GM18861 (cell line): ENCODE results near the gene KIF21A.

ENCODE experiments used
- ATAC-seq: cut with Tn5 transposase; IDR thresholded peaks from one replicate; pipeline ENCODE4 v1.9.1; 2021; ENCODE audit not compliant: unreplicated experiment

KIF21A gene

DNA sequence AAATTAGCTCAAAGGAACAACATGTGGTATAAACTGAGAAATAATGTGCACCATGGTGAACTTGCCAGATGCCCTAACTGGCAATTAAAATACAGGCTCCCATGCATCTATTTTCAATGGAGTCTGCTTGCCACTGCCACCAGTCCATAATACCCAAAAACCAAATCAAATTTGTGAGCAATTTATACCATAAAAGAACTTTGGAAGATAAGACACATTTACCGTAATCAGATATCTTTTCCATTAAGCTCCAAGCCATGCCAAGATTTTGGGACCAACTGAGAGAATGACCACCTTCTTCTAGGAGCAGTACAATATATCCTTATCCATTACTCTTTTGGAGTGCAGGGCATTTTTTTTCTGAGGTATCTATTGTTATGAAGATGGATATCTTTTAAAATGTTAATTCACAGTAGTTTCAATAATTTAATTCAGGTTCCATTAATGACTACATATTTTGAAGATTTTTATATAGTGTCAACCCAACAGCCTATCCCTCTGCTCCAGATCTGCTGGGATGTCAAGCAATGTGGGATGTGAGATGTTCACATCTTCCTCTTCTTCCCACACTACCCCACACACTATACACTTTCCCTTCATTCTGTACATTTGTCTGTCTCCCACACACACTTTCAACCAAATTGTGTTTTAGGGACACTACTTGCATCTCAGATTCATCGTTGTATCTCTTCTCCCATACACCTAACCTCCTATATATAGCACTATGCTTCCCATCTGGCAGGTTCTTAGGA, 53.3 kb downstream of the KIF21A start:
- no peak for ATAC-seq

DNA sequence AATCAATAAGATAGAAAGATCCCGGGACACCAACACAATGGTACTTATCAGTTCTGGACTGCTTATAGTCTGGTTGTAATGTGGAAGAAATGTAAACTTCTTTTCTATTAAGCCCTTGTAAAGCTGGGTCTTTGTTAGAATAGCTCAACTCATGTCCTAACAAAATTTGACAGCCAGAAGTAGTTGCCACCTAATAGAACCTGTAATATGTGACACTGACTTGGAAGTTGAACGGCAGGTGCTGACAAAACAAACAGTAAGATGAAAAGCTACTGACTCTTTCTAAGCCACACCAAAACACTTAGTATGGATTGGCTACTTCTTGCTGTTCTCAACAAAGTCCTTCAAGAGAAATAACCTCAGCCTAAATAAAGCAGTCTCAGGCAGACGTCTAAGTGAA, 56.6 kb downstream of the KIF21A start:
- ATAC-seq: no peak

GRCh38 chr12:39383114-39383513, 59.8 kb downstream of the KIF21A start:
- no peak for ATAC-seq

- no peak for ATAC-seq
These were observed 62.8 kb downstream of the KIF21A start for GRCh38 chr12:39380090-39380489.

GRCh38 chr12:39378341-39378740, 64.6 kb downstream of the KIF21A start:
- ATAC-seq: no peak

GRCh38 chr12:39375206-39375808, 67.6 kb downstream of the KIF21A start:
- ATAC-seq: no peak

DNA sequence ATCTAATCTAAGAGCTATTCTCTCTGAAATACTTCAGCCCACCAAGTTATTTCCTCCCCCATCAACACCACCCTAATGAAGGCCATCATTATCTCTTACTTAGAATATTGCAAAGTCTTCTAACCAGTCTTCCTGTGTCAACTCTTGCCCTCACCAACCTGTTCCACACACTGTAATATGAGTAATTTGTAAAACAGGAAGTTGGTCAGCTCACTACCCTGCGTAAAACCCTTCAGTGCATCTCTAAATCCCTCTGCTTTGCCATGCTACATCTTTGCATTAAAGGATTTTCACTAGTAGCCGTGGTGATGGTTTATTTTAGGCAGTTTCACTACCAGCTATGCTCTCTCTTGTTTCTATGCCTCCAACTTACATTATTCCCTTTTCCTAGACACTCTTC, 70.0 kb downstream of the KIF21A start:
- ATAC-seq: peak; percentile 89

- no peak for ATAC-seq
These were observed 70.6 kb downstream of the KIF21A start for GRCh38 chr12:39372204-39372925.

DNA sequence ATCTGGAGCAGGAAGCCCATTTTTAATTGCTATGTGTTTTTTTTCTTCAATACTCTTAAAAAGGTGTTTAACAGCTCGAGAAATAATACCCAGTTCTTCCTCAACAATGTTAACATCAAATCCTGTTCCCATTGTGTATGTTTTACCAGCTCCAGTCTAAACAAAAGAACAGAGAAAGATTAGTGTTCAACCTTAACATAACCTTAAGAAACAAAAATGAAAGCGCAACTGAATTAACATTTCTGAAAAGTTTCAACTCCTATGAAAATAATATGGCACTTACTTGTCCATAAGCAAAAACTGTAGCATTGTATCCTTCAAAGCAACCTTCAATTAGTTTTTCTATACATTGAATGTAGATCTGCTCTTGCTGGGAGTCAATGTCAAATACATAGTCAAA, 73.2 kb downstream of the KIF21A start:
- ATAC-seq: no peak

- no peak for ATAC-seq
These were observed 74.0 kb downstream of the KIF21A start for GRCh38 chr12:39368891-39369290.

DNA sequence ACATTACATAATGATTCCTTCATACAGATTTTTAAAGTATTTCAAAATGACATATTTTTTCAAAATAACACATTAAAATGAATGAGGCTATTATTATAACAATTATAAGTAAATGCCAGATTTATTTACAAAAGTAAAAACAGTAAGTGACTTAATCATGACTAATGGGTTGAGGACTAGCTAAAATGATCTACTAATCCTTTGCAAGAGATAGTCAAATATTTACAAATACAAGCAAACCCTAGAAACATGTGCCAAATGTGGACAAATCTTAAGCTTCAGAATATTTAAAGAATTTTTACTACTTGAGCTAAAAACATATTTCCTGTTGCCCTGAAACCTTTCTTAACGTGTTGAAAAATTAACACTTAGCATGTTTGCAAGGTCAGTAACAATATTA, 74.8 kb downstream of the KIF21A start:
- ATAC-seq: peak; percentile 26

DNA sequence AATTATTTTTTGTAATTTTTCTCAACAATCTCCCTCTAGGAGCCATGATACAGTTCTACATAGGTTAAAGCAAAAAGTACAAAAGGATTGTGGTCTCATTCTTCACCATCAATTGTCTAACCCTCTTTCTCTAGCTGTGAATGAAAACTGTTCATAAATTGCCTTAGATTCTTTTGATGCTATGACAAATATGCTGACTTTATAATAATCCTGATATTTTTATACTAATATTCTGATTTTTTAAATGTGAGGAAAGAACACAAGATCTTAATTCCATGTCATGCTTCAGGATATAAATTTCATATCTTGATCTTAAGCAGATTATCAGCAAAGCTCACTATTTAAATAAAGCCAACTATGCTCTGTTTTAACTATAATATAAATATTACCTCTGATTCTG, 75.4 kb downstream of the KIF21A start:
- no peak for ATAC-seq

DNA sequence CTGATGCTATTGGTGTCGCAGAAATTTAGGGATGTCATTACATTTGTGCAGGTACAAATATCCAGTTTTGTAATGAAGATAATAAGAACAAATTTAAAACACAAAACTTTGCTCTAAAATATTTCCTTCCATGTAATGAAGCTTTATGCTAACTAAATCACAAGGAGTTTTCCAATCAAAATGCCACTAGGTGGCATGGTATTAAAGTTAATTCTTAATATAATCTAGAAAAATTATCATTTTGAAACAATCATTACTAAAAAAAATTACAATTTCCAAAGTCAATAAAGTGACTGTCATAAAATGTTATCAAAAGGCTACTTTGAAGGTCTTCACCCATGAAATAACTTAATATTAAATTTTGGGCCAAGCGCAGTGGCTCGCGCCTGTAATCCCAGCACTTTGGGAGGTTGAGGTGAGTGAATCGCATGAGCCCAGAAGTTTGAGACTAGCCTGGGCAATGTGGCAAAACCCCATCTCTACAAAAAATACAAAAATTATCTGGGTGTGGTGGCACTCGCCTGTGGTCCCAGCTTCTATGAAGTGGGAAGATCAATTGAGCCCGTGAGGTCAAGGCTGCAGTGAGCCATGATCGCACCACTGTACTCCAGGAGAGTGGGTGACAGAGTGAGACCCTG, 77.4 kb downstream of the KIF21A start:
- ATAC-seq: no peak

DNA sequence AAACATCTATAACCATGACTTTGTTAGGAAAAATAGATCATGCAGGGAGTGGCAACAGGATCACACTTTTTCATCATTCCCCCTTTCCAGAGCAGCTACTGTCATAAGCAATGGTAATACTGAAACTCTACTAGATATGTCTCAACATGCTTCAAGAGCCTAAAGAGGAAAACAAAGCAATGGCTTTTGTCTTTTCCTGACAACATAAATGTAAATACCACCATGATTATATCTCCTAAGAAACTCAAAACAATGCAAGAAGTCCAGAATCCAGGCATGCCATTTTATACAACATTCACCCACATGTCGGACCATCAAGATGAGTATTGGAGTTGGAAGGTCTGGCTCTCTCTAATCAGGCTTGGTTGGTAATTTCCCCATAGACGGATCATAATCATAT, 78.7 kb downstream of the KIF21A start:
- ATAC-seq: no peak

DNA sequence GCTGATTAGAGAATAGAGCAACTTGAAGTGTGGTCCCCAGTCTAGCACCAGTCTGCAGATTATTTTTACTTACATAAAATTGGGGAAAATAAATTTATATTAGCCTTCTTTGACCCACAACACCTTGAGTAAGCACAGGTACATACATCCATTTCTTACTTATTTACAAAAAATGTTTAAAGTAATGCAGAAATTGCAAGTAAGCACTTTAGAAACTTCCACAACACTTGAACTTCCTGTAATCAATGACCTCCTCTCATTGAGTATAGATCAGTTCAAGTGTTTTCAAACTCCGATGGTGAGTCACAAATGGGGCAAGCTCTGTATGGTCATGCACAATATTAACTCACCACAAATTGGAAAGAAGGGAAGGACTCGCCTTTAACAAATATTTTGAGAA, 83.3 kb downstream of the KIF21A start:
- no peak for ATAC-seq

- ATAC-seq: no peak
These were observed 85.9 kb downstream of the KIF21A start for GRCh38 chr12:39357041-39357440.

- ATAC-seq: no peak
These were observed 87.1 kb downstream of the KIF21A start for GRCh38 chr12:39355841-39356240.

DNA sequence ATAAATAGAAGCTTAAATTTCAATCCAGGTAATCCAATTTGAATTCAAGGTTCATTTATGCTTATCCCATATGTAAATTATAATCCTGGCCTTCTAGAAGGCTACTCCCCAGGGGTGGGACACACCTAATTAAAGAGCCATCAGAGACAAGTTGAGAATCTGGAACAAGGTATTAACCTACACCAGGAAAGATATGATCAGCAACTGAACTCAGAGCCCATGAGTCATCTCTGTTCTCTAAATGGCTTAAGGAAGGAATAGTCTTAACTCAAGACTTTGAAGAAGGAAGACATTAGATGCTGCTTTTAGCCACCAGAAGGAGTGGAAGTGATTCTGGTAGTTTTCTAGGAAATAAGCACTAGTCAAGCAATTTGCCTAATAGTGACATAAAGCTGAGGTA, 88.0 kb downstream of the KIF21A start:
- no peak for ATAC-seq

GRCh38 chr12:39352471-39353017, 90.4 kb downstream of the KIF21A start:
- no peak for ATAC-seq

- ATAC-seq: no peak
These were observed 91.8 kb downstream of the KIF21A start for GRCh38 chr12:39351153-39351552.

DNA sequence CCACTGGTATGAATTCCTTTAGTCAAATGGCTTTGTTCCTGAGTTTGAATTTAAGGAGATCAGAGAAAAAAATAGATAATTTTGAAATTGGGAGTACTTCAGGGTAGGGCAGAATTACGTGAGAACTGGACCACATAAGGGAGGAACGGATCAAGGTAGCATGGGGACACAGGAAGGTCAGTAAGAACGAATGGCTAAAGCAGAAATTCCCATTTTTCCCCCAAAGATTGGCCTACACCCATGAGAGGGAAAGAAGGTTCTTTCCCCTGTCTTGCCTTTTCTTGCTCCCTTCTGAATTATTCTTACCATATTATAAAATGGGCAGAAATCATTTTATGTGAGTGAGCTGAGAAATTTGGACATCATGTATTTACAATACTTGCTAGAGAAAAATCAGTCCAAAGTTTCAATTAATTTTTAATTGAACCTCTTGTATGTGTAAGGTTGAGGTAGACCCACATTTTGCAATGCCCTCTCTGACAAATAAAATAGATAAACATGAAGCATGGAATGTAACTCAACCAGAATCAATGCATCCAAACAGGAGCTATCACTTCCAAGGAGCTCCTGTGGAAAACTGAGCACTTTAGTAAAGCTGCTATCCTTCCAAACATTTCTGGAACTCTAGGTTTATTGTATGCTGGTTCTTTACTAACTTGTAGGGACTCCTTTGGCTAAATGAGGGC, 93.8 kb downstream of the KIF21A start:
- ATAC-seq: no peak
